LNCAP (cell line): Measurements from ENCODE around the gene FRAS1.

Experiments used
- TF ChIP-seq, protein P1 (sequence below): fragments of 450-650 bp; IDR thresholded peaks from 2 replicates; pipeline ENCODE4 v1.5.1; 2017; ENCODE audit warnings: mild to moderate bottlenecking

Gene FRAS1

DNA sequence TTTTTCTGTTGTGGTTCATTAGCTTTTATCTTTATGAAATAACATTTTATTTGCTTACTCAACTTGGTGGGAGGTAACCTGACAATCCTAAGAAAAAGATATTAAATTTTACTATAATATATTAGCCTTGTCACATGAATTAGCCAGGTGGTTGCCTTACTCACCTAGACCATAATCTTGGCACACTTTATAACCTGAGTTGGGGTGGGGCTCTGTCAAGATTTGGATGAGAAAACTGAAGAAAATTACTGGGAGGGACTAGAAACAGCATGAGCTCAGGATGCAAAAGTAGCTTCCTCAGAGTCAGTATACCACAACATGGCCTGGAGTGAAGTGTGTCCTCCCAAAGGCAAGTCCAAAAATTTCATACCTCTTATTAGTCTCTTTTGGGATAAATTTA lies 329.6 kb downstream of the FRAS1 start:
- TF ChIP-seq, protein P1, sequence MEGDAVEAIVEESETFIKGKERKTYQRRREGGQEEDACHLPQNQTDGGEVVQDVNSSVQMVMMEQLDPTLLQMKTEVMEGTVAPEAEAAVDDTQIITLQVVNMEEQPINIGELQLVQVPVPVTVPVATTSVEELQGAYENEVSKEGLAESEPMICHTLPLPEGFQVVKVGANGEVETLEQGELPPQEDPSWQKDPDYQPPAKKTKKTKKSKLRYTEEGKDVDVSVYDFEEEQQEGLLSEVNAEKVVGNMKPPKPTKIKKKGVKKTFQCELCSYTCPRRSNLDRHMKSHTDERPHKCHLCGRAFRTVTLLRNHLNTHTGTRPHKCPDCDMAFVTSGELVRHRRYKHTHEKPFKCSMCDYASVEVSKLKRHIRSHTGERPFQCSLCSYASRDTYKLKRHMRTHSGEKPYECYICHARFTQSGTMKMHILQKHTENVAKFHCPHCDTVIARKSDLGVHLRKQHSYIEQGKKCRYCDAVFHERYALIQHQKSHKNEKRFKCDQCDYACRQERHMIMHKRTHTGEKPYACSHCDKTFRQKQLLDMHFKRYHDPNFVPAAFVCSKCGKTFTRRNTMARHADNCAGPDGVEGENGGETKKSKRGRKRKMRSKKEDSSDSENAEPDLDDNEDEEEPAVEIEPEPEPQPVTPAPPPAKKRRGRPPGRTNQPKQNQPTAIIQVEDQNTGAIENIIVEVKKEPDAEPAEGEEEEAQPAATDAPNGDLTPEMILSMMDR: no peak

DNA sequence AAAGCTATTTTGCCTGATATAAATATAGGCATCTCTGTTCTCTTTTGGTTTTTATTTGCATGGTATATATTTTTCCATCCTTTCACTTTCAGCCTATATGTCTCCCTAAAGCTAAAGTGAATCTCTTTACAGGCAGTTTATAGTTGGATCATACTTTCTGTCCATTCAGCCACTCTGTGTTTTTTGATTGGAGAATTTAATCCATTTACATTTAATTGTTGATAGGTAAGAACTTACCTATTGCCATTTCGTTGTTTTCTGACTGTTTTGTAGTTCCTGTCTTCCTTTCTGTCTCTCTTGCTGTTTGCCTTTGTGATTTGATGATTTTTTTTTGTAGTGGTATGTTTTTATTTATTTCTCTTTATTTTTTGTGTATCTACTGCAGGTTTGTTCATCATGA lies 338.5 kb downstream of the FRAS1 start:
- TF ChIP-seq, protein P1: no peak

DNA sequence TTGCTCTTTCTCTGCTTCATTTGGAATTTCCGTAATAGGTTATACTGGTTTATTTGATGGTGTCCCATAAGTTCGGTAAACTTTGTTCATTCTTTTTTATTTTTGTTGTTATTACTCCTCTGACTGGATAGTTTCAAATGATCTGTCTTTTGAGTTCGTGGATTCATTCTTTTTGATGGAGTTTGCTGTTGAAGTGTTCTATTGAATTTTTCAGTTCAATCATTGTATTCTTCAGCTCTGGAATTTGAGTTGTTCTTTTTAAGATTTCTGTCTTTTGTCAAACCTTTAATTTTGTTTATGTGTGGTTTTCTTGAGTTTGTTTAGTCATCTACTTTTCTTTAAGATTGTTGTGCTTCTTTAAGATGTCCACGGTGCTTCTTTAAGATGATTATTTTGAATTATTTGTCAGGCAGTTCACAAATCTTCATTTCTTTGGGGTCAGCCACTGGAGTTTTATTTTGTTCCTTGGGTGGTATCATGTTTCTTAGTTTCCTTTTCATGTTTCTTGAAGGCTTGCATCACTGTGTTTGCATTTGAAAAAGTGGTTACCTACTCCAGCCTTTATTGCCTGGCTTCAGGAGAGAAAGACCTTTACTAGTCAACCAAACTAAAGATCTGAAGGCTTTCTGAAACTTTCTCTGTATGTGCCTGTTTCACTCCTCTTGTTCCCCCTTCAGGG lies 339.6 kb downstream of the FRAS1 start:
- TF ChIP-seq, protein P1: no peak

DNA sequence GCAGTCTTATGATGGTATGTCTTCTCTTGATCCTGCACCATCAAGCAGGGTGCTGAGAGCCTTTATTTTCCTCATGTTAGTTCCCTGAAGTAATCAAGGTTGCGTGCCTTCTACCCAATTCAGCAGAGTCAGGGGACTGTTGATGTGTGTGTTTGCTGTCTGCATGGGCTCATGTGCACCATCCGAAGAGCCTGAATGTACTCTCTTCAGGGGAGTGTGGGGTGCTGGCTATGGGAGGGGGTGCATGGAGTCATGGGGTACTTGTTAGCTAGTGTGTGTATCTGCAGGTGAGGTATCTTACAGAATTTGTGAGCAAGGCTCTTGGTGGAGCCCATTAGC lies 340.1 kb downstream of the FRAS1 start:
- TF ChIP-seq, protein P1: no peak

DNA sequence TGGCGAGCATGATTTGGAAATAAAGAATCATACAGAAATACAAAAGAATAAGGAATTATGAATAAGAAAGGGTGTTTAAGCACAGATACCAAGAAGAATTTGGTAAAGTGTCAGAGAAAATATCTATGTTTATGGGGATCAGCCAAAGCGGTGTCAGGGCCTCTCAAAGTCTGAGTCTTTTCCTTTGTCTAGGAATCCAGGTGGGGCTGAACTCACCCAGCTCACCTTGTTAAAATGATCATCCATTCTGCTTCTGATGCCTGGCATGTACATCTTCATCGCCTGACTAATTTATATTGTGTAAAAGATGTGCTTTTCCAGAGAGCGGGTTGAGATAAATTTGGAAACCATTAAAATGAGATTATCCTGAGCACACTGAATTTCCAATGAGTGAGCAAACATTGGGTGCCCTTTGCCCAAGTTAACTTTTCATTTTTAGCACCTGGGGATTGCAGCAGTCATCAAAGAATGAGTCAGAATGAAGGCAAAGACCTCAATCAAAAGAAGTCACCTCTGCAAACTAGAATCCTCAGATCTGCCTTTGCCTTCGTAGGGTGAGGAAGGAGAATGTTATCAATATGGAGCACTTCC lies 352.6 kb downstream of the FRAS1 start:
- TF ChIP-seq, protein P1: no peak

DNA sequence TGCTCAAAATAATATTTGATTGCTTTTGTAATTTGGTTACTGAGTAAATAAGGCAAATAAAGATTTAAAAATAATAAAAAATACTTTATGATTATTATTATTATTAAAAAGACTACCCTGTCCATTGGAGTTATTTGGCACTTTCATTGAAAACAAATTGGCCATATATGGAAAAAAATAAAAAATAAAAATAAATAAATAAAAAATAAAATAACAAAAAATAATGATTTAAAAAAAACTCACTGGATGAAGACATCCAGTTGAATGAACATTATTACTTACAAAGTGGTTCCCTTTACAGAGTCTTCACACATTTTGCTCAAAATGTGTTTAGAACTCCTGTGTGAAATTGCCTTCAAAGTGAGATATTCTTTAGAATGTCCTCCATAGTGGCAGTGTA lies 353.1 kb downstream of the FRAS1 start:
- TF ChIP-seq, protein P1: no peak

DNA sequence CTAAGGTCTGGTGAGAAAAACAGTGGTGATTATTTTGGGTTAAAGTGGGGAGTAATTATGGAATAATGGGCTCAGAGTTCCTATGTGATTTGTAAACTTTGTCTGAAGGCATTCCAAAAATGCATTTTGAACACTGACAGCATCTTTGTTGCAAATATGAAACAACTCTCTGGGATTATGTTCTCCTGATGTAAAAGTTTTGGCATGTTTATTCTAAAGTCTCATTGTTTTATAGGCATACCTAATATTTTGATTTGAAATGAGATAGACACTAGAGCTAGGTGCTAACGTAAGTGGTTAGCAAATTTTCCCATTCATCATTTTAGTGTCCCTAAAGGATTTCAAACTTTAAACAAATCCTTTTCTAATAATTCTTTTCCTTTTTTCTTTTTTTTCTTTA lies 353.6 kb downstream of the FRAS1 start:
- TF ChIP-seq, protein P1: no peak

DNA sequence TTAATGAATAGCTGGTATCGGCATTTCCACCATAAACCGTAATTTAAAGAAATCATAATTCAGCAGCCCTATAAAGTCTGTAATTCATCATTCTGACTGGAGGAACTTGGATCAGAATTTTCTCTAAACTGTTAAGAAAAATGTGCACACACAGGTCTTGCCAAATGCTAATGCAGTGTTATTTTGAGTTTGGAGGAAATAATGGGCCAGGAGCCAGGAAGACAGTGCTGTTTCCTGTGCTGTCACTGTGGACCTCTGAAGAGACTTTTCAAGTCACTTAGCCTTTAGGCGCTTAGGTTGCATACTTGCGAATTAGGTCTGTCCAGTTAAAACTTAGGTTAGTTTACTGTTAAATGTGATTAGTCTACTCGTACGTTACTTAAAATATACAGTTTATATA lies 357.0 kb downstream of the FRAS1 start:
- TF ChIP-seq, protein P1: no peak
